Esophagus squamous epithelium (tissue), 4 donors: Measurements from ENCODE around the gene WDR87.

Experiments
- POLR2A ChIP-seq, 4 donors: fragments of 450-650 bp; IDR thresholded peaks; one replicate each; pipeline ENCODE4 v1.6.1; 2017; ENCODE audit warnings: antibody characterized with exemption in 4 of 4, mild to moderate bottlenecking in 4 of 4, moderate library complexity in 3 of 4
- TF ChIP-seq, protein P1 (sequence below), 6 experiments: fragments of 450-650 bp in 4 of 6; fragments of 200-600 bp in 2 of 6; sonication (generic) in 2 of 6; IDR thresholded peaks; one replicate each; pipeline ENCODE4 v1.5.1; 2016 to 2019; ENCODE audit warnings: antibody characterized with exemption in 6 of 6, mild to moderate bottlenecking in 4 of 6, moderate library complexity in 4 of 6

- TF ChIP-seq, protein P1, sequence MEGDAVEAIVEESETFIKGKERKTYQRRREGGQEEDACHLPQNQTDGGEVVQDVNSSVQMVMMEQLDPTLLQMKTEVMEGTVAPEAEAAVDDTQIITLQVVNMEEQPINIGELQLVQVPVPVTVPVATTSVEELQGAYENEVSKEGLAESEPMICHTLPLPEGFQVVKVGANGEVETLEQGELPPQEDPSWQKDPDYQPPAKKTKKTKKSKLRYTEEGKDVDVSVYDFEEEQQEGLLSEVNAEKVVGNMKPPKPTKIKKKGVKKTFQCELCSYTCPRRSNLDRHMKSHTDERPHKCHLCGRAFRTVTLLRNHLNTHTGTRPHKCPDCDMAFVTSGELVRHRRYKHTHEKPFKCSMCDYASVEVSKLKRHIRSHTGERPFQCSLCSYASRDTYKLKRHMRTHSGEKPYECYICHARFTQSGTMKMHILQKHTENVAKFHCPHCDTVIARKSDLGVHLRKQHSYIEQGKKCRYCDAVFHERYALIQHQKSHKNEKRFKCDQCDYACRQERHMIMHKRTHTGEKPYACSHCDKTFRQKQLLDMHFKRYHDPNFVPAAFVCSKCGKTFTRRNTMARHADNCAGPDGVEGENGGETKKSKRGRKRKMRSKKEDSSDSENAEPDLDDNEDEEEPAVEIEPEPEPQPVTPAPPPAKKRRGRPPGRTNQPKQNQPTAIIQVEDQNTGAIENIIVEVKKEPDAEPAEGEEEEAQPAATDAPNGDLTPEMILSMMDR (IDR thresholded peaks at IDR 0.05): no peak
- TF ChIP-seq POLR2A (IDR thresholded peaks at IDR 0.05): no peak
Measured at GRCh38 chr19:37893845-37894575, 12.4 kb downstream of the WDR87 start.
